Measurements from ENCODE around the gene HSH2D.
"Not testable (repeated sequence)": the region's sequence is repeated elsewhere in the genome, so short reads cannot be mapped to it uniquely, and the experiment has no call there.

Gene HSH2D

DNA sequence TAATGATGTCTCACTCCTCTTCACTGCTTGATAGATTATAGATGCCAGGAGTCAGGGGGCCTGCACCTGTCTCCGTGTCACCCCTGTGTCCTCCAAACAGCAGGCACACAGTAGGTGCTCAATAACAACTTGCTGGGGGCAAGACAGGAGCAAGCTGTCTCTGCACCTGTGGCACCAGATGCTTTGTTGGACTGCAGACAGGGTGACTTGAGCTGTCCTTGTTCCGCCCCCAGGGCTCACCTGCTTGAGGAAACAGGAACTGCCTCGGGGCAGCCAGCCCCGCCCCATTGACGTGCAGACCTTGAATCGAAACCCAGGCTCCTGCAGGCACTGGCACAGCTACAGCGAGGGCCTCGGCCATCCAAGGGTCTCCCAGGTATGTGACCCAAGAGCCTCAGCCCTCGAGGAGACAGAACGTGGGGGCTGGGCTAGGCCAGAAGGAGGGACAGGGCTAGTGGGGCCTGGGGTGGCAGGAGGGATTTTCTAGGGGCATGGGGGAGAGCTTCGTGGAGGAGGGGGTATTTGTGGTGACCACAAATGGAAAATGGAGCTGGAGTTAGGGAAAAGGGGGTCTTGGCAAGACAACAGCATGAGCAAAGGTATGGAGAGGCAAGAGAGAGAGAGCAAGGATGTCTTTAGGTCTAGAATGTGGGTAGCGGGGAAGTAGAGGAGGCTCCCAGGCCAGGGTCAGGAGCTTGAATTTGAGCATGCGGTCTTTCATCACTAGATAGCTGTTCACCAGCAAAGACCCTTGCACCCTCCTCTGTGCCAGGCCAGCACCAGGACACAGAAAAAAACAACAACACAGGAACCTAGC lies at the start of gene HSH2D:
Gene HSH2D, plus strand, starts transcription at position 287 of the 817 bp plus-strand sequence. CDS start 5,066 bp downstream, outside the sequence.
- DNase-seq: peak; percentile 85

GRCh38 chr19:16094360-16095070 lies 49.0 kb upstream of the HSH2D start:
- DNase-seq: no peak

DNA sequence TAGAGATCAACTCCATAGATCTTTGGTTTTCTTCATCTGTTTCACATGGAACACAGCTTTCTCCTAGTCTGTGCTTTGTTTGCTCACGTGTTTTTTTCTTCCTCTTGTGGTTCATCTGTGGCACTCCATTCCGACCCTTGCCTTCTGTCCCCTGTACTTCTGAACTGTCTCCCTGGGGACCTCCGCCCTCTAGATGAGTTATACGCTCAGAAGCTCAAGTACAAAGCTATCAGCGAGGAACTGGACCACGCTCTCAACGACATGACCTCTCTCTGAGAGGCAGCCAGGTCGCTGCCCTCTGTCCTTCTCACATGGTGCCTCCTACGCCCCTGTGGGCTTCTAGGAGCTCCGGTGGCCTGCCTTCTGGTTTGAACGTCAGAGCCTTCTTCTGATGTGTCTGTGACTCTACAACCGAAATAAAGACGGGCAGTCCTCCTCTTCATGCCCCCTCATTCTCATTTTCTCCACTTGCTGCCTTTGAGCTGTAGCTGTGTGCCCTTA lies 48.4 kb upstream of the HSH2D start:
- DNase-seq: peak; percentile 76

DNA sequence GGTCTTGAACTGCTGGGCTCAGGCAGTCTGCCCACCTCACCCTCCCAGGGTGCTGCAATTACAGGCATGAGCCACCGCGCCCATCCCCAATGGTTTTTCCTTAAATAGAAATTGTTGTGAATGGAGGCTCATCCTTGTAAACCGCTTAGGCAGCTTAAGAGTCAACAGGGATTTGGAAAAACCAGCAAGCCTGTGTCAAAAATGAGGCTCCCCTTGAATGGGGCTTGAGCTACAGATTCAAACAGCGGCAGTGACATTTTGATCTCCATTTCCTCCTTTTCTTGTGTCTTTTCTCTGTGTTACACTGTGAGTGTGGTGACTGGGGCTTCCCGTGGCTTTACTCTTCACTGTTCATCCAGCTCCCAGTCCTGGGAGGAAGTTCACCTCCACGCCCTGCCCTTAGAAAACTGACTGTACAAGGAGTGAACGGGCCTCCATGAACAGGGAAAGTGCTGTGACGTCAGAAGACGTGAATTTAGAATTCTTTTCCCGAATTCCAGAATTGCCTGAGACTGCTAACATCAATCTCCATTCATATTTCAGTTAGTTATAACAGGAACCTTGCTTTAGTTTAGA lies 47.1 kb upstream of the HSH2D start:
- no peak for DNase-seq

GRCh38 chr19:16098416-16098768 lies 45.1 kb upstream of the HSH2D start:
- no peak for DNase-seq

GRCh38 chr19:16098821-16099220 lies 44.7 kb upstream of the HSH2D start:
- DNase-seq: no peak

GRCh38 chr19:16099314-16099965 lies 44.0 kb upstream of the HSH2D start:
- DNase-seq: not testable (repeated sequence)

DNA sequence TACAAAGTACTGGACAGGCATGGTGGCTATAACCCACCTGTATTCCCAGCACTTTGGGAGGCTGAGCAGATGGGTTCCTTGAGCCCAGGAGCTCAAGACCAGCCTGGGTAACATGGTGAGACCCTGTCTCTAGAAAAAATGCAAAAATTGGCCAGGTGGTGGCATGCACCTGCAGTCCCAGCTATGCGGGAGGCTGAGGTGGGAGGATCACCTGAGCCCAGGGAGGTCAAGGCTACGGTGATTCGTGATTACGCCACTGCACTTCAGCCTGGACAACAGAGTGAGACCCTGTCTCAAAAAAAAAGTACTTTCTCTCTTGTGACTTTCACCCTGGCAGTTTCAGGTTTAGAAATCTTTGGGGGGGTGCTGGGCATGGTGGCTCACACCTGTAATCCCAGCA lies 43.0 kb upstream of the HSH2D start:
- DNase-seq: no peak

DNA sequence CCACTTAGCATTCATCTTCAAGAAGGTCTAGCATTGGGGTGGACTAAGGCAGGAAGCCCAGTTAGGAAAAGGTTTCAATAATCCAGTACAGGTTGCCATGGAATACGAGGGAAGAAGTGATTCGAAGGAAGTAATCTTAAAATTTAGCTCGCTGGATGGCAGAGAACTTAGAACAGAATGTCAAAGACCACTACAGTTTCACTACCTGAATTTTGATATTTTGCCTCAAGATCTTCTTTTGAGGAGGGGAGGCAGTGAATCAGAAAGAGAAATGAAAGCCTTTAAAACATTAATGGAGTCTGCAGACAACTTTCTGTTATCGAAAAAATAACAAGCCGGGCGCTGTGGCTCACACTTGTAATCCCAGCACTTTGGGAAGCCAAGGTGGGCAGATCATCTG lies 38.8 kb upstream of the HSH2D start:
- no peak for DNase-seq

GRCh38 chr19:16106121-16106520 lies 37.4 kb upstream of the HSH2D start:
- no peak for DNase-seq

GRCh38 chr19:16111160-16111908 lies 32.2 kb upstream of the HSH2D start, which contains the start of gene RAB8A:
RAB8A (plus strand) TSS chr19:16111889; CDS start chr19:16111902, 13 bp downstream.
- peak; percentile 100 for DNase-seq

DNA sequence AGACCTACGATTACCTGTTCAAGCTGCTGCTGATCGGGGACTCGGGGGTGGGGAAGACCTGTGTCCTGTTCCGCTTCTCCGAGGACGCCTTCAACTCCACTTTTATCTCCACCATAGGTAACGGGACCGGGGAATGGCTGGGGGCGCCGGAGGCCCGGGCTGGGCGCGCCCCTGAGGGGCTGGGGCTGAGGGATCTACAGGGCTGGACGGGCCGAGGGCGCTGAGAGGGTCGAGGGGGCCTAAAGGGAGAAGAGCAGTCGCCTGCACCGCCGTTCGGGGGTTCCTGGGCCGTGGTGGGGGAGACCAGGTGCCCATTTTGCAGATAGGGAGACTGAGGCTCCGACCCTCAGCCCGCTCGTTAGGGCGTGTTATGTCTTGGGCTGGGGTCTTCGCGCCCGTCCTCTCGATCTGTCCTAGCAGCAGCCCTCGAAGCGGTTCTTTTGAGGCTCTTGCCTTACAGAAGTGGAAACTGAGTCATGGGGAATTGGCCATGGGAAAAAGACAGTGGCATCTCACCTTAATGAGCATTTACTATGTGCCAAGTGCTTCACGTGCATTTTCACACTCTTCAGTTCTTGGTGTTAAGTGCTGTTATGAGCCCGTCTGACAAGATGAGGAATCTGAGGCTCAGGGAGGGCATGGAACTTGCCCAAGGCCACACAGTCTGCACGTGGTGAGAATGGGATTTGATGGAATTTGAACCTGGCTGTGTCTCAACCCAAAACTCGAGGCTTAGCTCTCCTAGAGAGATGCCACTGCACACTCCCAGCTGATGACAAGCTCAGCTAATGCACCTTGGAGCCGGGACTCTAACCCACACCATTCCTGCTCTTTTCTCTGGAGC lies 31.4 kb upstream of the HSH2D start:
- no peak for DNase-seq

DNA sequence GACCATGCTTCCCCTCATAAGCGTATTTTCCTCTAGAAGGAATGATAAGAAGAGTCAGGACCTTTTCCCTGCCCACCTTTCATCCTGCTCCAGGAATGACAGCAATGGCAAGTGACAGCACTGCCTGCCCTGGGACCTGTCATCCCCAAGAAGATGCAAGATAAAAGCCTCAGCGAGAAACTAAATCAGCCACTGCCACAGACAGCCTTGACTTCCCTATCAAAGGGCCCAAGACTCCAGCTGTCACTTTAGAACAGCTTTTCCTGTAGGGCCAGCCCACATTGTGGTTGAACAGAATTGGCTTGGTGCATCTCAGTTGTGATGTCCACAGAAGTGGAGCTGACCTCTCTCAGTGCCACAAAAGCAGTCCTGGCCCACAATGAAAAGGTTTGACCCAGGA lies 30.7 kb upstream of the HSH2D start:
- no peak for DNase-seq

DNA sequence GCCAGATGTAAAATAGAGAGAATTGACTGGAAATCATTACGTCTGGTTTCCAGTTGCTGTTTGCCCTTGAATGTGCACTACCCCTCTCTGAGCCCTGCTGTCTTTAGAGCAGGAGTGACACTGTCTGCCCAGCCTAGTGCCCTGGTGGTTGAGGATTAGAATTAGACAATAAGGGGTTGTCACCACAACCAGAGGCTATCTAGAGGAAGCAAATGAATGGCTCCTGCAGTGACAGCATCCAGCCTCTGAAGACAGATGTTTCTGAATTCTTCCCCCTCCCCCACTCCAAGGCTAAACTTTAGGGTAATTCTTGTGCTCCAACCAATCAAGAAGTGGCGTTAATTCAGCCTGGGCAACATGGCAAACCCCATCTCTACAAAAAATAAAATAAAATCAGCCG lies 29.8 kb upstream of the HSH2D start:
- no peak for DNase-seq

DNA sequence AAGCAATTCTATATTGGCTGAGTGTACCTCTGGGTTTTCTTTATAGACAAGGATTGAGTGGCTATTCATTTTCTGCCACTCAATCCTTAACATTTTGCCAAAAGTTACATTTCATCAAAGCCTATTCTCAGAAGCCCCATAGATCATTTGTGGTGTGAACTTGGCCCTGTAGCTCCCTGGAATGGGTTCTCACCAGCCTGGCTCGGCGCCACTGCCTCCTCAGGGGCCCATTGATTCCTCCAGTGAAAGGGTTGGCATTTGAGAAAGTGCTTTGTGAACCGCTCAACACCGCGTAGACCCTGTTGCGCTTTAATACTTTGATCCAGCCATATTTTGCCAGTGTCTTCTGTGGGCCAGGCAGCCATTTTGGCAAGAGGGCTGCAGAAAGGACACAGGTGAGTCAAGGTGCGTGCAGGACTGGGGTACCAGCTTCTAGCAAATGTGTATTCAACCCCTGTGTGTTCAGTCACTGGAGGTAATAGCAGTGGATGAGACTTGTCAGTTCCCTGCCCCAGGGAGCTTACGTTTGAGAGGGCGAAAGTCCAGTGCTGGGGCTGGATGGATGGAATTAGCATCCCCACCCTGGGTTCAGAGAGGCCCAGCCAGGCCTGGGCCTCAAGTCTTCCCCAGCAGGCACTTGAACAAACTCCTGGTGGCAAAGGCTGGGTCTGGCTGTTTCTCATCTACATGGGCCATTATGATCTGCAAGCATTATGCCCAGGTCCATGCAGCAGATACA lies 28.0 kb upstream of the HSH2D start:
- DNase-seq: no peak

GRCh38 chr19:16116067-16116466 lies 27.4 kb upstream of the HSH2D start:
- DNase-seq: no peak

DNA sequence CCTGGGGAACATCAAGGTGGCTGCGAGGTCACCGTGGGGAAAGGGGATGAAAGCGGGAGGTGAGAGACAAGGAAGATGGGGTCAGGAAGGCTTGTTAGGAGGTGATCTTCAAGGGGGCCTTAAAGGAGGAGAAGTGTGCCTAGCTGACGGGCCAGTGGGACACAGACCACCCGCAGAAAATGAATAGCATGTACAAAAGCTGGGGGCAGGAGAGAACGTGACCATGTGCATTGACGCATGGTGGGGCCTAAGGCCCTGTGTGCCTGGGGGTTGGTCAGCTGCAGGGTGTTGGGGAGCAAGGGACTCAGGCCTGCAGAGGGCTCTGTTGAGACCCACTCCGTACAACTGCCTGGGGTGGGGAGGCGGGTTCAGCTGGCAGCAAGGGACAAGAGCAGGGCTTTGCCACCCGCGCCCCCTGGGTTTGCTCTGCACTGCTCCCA lies 25.9 kb upstream of the HSH2D start:
- DNase-seq: no peak

DNA sequence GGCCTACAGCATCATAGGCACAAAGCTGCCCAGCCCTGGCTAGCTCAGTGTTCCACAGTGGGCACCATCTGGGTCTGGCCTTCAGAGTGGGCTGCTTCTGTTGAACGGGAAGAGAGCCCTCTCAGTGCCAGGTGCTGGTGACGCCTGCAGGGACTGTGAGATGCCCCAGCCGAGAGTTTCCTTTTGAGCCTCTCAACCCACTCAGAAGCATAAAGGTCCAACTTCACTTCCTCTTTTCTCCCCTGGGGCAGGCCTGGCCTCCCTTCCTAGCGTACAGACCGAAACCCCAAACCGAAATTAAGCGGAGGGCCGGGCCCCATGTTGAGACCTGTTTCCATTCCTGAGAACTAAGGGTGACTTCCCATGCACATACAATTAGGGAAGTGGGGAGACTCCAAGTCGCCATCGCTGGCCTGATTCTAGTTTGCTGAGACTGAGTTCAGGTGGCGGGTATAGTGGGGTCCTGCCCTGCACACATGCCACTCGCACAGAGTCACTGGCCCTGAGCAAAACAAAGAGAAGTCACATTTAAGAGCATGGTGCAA lies 24.9 kb upstream of the HSH2D start:
- DNase-seq: peak; percentile 71

DNA sequence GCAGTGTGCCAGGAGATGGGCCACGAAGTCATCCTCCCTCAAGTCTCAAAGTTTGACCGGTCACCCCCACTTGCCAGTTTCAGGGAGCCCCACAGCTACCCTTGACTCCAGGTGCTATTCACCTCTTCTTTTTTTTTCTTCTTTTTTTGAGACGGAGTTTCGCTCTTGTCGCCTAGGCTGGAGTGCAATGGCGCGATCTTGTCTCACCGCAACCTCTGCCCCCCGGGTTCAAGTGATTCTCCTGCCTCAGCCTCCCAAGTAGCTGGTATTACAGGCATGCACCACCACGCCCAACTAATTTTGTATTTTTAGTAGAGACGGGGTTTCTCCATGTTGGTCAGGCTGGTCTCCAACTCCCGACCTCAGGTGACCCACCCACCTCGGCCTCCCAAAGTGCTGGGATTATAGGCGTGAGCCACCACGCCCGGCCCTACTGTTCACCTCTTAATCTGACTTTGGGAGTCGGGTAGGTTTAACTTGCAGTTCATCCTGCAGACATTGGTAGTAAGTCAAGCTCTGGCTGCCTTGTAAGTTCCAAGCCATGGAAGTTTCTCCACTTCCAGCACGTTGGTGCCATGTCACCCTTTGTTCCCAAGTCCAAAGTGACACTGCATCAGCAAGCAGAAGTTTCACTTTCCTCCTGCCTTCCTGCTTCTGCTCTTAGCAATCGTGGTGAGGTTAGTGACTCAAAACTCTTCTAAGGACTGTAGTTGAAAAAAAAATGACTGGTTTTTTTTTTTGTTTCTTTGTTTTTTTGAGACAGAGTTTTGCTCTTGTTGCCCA lies 24.2 kb upstream of the HSH2D start:
- not testable (repeated sequence) for DNase-seq
